HG03565 (cell line): ENCODE measurements around the gene PITX3.

Experiments used
- ATAC-seq: cut with Tn5 transposase; IDR thresholded peaks from one replicate; pipeline ENCODE4 v1.9.1; 2021; ENCODE audit warnings: mild to moderate bottlenecking, moderate library complexity; ENCODE audit not compliant: unreplicated experiment

Gene PITX3

GRCh38 chr10:102185811-102186527, 55.3 kb downstream of the PITX3 start:
- no peak for ATAC-seq

- no peak for ATAC-seq
These were observed 56.0 kb downstream of the PITX3 start for GRCh38 chr10:102185272-102185671.

- ATAC-seq: no peak
These were observed 56.7 kb downstream of the PITX3 start for GRCh38 chr10:102184606-102185005.
